Activated T-cell treated with anti-CD3 and anti-CD28 coated beads for 1 hour (primary cell): Measurements from ENCODE around the gene TMEM72.

Source experiments
- DNase-seq: peaks from one replicate; pipeline ENCODE4 v3.0.0-alpha.2; 2020; ENCODE audit warnings: low read depth

The TMEM72 gene

GRCh38 chr10:44980309-44981171 lies 69.4 kb downstream of the TMEM72 start:
- no peak for DNase-seq

- no peak for DNase-seq
These were observed 70.3 kb downstream of the TMEM72 start for GRCh38 chr10:44981172-44982113.

GRCh38 chr10:44982114-44982460 lies 71.0 kb downstream of the TMEM72 start:
- no peak for DNase-seq

- no peak for DNase-seq
These were observed 71.4 kb downstream of the TMEM72 start for GRCh38 chr10:44982496-44982895.

GRCh38 chr10:44983066-44983894 lies 72.1 kb downstream of the TMEM72 start:
- DNase-seq: no peak

- no peak for DNase-seq
These were observed 72.8 kb downstream of the TMEM72 start for GRCh38 chr10:44983895-44984278.

GRCh38 chr10:44984671-44985101 lies 73.5 kb downstream of the TMEM72 start:
- no peak for DNase-seq

- no peak for DNase-seq
These were observed 74.1 kb downstream of the TMEM72 start for GRCh38 chr10:44985175-44985681.

- no peak for DNase-seq
These were observed 75.0 kb downstream of the TMEM72 start for GRCh38 chr10:44986179-44986578.
